Type B pancreatic cell (in vitro differentiated cells): Measurements from ENCODE around the gene POMC. TPM values are rescaled to one million over a fixed set of nuclear protein-coding genes. Genes with fewer than 3 reads are reported as not detected.
A peak's percentile ranks its signal among the peaks of the same experiment; 100 is the strongest.
"Not testable (repeated sequence)": the region's sequence is repeated elsewhere in the genome, so short reads cannot be mapped to it uniquely, and the experiment has no call there.

ENCODE experiments used
- DNase-seq: peaks from one replicate; pipeline ENCODE4 v3.0.0; 2021; ENCODE audit warnings: mixed read lengths; ENCODE audit not compliant: unreplicated experiment; ENCODE audit errors: extremely low spot score
- H3K27ac Mint-ChIP-seq: 2 replicates; pipeline ENCODE4 v1.8.0; 2021; ENCODE audit warnings: mild to moderate bottlenecking, mixed read lengths
- H3K27me3 Mint-ChIP-seq: 2 replicates; pipeline ENCODE4 v1.8.0; 2021; ENCODE audit warnings: mixed read lengths
- H3K36me3 Mint-ChIP-seq: 2 replicates; pipeline ENCODE4 v1.8.0; 2021; ENCODE audit warnings: mixed read lengths
- H3K4me1 Mint-ChIP-seq: one replicate; pipeline ENCODE4 v1.8.0; 2021; ENCODE audit warnings: mixed read lengths; ENCODE audit not compliant: unreplicated experiment
- H3K4me3 Mint-ChIP-seq: 2 replicates; pipeline ENCODE4 v1.8.0; 2021; ENCODE audit warnings: mild to moderate bottlenecking, mixed read lengths
- H3K9me3 Mint-ChIP-seq: 2 replicates; pipeline ENCODE4 v1.8.0; 2021; ENCODE audit warnings: mixed read lengths
- CTCF ChIP-seq: fragments of 200-600 bp; sonication (generic); conservative IDR thresholded peaks from 2 replicates; pipeline ENCODE4 v1.5.0; 2021; ENCODE audit warnings: antibody characterized with exemption, mild to moderate bottlenecking
- long read RNA-seq: library from polyadenylated mRNA; unstranded; transcript quantifications from one replicate; pipeline ENCODE4 v2.0.0, GENCODE V29; 2020
- total RNA-seq: library from RNA; stranded (reverse); gene quantifications from 2 replicates; pipeline ENCODE4 v1.2.1, GENCODE V29; 2021; ENCODE audit warnings: low replicate concordance

POMC gene
- total RNA-seq: 0.87 and 1.5 TPM in 2 replicates
- long read RNA-seq: 0 reads

GRCh38 chr2:25168256-25169072, at the start of gene POMC:
Gene POMC (minus strand): TSS chr2:25168580. CDS start chr2:25164772, 3,808 bp downstream.
- Mint-ChIP-seq H3K27me3 (peaks cover 89% of the 10 kb centered on the region), H3K4me3 (peak within 1 kb of the TSS; percentile 84), H3K4me1 (peaks cover 15% of the 10 kb centered on the region), H3K27ac (no peak within 1 kb of the TSS), H3K9me3 (no peaks in the 10 kb centered on the region), H3K36me3 (no peaks in the 10 kb centered on the region)
- DNase-seq: no peak
- TF ChIP-seq CTCF: no peak

GRCh38 chr2:25218100-25218499, 49.7 kb upstream of the POMC start:
- no peak overlapping the region for H3K27ac Mint-ChIP-seq
- H3K36me3 Mint-ChIP-seq: no peaks in the 10 kb centered on the region
- peaks cover 21% of the 10 kb centered on the region for H3K4me1 Mint-ChIP-seq
- no peaks in the 10 kb centered on the region for H3K27me3 Mint-ChIP-seq
- no peak overlapping the region for H3K4me3 Mint-ChIP-seq
- TF ChIP-seq CTCF: no peak
- no peaks in the 10 kb centered on the region for H3K9me3 Mint-ChIP-seq
- no peak for DNase-seq

DNA sequence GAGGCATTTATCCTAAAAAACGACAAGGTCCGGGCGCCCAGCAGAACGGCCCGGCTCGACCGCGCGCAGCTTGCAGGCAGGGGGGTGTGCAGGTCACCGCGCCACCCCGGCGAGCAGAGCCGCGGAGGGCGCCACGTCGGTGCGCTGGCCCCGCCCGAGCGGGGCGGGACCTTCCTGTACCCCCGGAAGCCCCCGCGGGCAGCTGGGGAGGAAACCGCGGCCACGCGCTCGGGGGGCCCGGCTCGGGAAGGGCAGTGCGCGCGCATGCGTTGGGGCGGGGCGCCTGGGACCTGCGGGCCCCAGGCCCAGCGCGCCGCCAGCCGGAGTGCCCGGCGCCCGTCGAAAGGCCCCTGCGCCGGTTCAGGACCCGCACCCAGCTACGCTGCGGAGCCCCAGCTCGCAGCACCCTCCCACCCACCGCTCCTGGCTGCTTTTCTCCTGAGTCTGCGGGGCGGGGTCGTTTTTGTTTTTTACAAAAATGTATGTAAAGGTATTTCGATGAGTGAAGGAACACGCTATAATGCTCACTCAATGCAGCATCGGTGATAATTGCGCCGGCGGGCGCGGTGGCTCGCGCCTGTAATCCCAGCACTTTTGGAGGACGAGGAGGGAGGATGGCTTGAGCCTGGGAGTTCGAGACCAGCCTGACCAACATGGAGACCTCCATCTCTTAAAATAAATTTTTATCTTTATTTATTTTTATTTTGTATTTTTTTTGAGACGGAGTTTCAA, 47.7 kb upstream of the POMC start:
- Mint-ChIP-seq H3K36me3 (no peaks in the 10 kb centered on the region), H3K9me3 (no peaks in the 10 kb centered on the region)

DNA sequence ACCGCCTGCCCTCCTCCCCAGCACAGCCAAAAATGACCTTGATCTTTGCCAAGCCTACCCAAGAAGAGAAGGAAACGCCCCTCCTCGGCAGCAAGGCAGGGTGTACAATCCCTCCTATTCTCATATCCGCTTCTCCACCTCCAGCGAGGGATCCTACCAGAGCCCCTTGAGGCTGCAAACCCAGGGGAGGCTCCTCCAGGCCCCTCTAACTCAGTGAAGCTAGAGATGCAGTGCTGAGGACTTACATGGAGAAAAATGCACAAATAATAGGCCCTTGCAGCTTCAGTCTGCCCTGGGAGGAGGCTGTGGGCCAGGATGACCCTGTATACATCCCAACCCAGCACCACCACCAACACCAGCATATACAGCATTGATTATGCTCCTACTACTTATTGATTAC, 46.9 kb upstream of the POMC start:
- no peak for DNase-seq

More for the DNA sequence above, 47.7 kb upstream of the POMC start:
- H3K27me3 Mint-ChIP-seq: no peaks in the 10 kb centered on the region
- peak; percentile 83 for DNase-seq
- peaks cover 24% of the 10 kb centered on the region for H3K4me1 Mint-ChIP-seq
- no peak for TF ChIP-seq CTCF
- H3K27ac Mint-ChIP-seq: peak overlapping the region; percentile 62
- peak overlapping the region; percentile 78 for H3K4me3 Mint-ChIP-seq

DNA sequence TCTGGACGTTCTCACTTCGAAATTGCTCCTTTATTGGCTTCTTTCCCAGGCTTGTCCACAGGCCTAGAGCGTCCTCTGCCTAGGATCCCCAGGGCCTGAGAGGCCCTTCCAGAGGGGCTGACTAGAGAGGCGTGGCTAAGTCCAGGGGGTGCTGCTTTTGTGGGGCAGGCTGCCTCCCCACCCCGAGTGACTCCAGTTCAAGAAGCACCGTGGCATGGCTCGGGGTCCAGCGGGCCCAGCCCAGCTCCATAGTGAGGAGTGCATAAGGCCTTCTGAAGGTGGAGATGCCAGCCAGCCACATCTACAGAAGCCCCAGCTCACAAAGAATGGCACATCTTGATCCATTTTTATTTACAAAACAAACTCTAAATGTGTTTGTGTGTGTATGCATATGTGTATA, 44.8 kb upstream of the POMC start:
- no peak for DNase-seq
- Mint-ChIP-seq H3K27me3 (no peaks in the 10 kb centered on the region), H3K27ac (no peak overlapping the region), H3K4me3 (no peak overlapping the region), H3K36me3 (no peaks in the 10 kb centered on the region), H3K9me3 (no peaks in the 10 kb centered on the region), H3K4me1 (peaks cover 11% of the 10 kb centered on the region)
- TF ChIP-seq CTCF: no peak

More for the DNA sequence above, 46.9 kb upstream of the POMC start:
- no peaks in the 10 kb centered on the region for H3K27me3 Mint-ChIP-seq
- peak overlapping the region; percentile 76 for H3K4me3 Mint-ChIP-seq
- peak overlapping the region; percentile 62 for H3K27ac Mint-ChIP-seq
- no peak for TF ChIP-seq CTCF
- H3K4me1 Mint-ChIP-seq: peaks cover 22% of the 10 kb centered on the region
- no peaks in the 10 kb centered on the region for H3K9me3 Mint-ChIP-seq
- H3K36me3 Mint-ChIP-seq: no peaks in the 10 kb centered on the region

- not testable (repeated sequence) for DNase-seq, H3K9me3 Mint-ChIP-seq, H3K4me3 Mint-ChIP-seq, H3K27me3 Mint-ChIP-seq, H3K36me3 Mint-ChIP-seq, H3K27ac Mint-ChIP-seq
- peaks cover 11% of the 10 kb centered on the region for H3K4me1 Mint-ChIP-seq
Measured at GRCh38 chr2:25210923-25211322, 42.5 kb upstream of the POMC start.
